HG02763 (cell line): ENCODE results near the gene POLR2H.

Experiments used
- ATAC-seq: cut with Tn5 transposase; IDR thresholded peaks from one replicate; pipeline ENCODE4 v1.9.1; 2021; ENCODE audit warnings: mild to moderate bottlenecking, moderate library complexity; ENCODE audit not compliant: unreplicated experiment

The POLR2H gene

GRCh38 chr3:184368116-184368515 lies 6.6 kb downstream of the POLR2H start:
- no peak for ATAC-seq

GRCh38 chr3:184368586-184369183 lies 7.2 kb downstream of the POLR2H start:
- no peak for ATAC-seq

GRCh38 chr3:184371570-184372018 lies 10.1 kb downstream of the POLR2H start:
- ATAC-seq: no peak

GRCh38 chr3:184372296-184372821 lies 10.8 kb downstream of the POLR2H start:
- no peak for ATAC-seq

- no peak for ATAC-seq
These were observed 11.4 kb downstream of the POLR2H start for GRCh38 chr3:184372911-184373310.

- no peak for ATAC-seq
These were observed 11.9 kb downstream of the POLR2H start for GRCh38 chr3:184373422-184373821.

- no peak for ATAC-seq
These were observed 14.4 kb downstream of the POLR2H start for GRCh38 chr3:184375747-184376461.

GRCh38 chr3:184377374-184377773 lies 15.9 kb downstream of the POLR2H start:
- no peak for ATAC-seq

- ATAC-seq: no peak
These were observed 16.5 kb downstream of the POLR2H start, which contains the start of gene THPO for GRCh38 chr3:184377882-184378445. THPO (minus strand) TSS chr3:184378207; CDS start chr3:184376259, 1,948 bp downstream.

- no peak for ATAC-seq
These were observed 17.3 kb downstream of the POLR2H start for GRCh38 chr3:184378651-184379357.

- ATAC-seq: no peak
These were observed 18.1 kb downstream of the POLR2H start, which contains the start of gene CHRD for GRCh38 chr3:184379358-184380184. CHRD (plus strand) TSS chr3:184380054; CDS start chr3:184380319, 265 bp downstream.

- no peak for ATAC-seq
These were observed 18.7 kb downstream of the POLR2H start for GRCh38 chr3:184380185-184380626.

- no peak for ATAC-seq
These were observed 19.2 kb downstream of the POLR2H start for GRCh38 chr3:184380627-184381260.

GRCh38 chr3:184381261-184382224 lies 20.0 kb downstream of the POLR2H start:
- ATAC-seq: no peak

- no peak for ATAC-seq
These were observed 21.0 kb downstream of the POLR2H start for GRCh38 chr3:184382326-184383032.

GRCh38 chr3:184383033-184383740 lies 21.7 kb downstream of the POLR2H start:
- ATAC-seq: no peak

- ATAC-seq: no peak
These were observed 22.8 kb downstream of the POLR2H start for GRCh38 chr3:184384342-184384741.
